Suprapubic skin (tissue), 3 donors: ENCODE measurements around the gene SUSD5.

ENCODE experiments used
- CTCF ChIP-seq, 2 donors: fragments of 200-600 bp in 1 of 2; fragments of 450-650 bp in 1 of 2; sonication (generic) in 1 of 2; IDR thresholded peaks; one replicate each; pipeline ENCODE4 v1.5.1; 2016 to 2019; ENCODE audit warnings: antibody characterized with exemption in 2 of 2, mild to moderate bottlenecking in 1 of 2, moderate library complexity in 1 of 2
- EP300 ChIP-seq: sonication (generic); formaldehyde crosslinking; IDR thresholded peaks from one replicate; pipeline ENCODE4 v1.6.1; 2017; ENCODE audit warnings: antibody characterized with exemption
- POLR2A ChIP-seq, 2 donors: fragments of 450-650 bp; IDR thresholded peaks; one replicate each; pipeline ENCODE4 v1.6.1; 2017; ENCODE audit warnings: antibody characterized with exemption in 2 of 2, mild to moderate bottlenecking in 2 of 2, moderate library complexity in 2 of 2

GRCh38 chr3:33149342-33149741 is 69.3 kb downstream of the SUSD5 start:
- TF ChIP-seq EP300 (no peak), CTCF (IDR thresholded peaks at IDR 0.05) (no peak), POLR2A (IDR thresholded peaks at IDR 0.05) (no peak)
